ENCODE measurements around the gene ROR1. TPM values are rescaled to one million over a fixed set of nuclear protein-coding genes. Genes with fewer than 3 reads are reported as not detected.

Gene ROR1
- total and polyA plus RNA-seq, 2 of the 4 experiments (the other 2 are of a cell fraction) = 4.4 to 10.0 TPM

DNA sequence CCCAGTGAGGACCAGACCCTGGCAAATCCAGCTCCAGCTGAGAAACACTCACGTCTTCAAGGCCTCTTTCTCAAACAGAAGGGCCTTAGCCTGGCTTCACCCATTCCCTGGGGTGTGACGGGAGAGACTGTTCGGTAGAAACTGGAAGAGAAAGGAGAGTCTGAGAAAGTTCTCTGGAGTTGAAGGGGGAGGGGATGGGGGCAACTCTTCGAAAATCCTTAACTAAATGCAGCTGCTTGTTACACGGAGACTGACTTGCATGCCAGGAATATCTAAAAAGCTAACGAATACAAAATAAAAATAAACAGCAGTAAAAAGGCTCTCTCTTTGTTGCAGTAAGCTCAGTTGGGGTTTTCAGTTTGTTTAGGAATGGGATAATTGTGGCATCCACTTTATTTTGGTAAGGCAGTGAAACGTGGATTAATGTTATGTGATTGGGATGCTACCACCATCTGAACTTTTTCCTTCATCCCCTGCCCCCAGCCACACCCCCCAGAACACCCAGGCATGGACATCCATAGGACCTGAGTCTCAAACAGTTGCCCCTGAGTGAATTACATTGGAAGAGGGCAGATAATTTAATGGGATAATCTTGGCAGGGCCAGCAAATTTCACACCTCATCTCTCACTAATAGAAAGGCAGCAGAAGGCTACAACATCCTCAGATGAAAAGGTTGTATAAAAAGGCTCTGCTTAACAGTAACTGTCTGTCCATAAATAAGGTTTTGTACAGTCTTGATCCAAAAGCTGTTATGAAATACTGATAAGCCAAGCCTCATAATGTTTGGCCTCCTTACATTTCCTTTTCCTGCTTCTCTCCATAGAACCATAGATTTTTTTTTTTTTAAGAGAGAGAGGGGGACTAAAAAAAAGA, 5.8 kb downstream of the ROR1 start:
- TF ChIP-seq NFE2L2 (IDR thresholded peaks at IDR 0.05; ENCODE audit: low read depth, low read length) (no peak), BHLHE40 (IDR thresholded peaks at IDR 0.05; ENCODE audit: low read depth, low read length) (no peak)
- Histone ChIP-seq H2BK5ac (ENCODE audit: low read depth, low read length, poor library complexity, severe bottlenecking) (peak overlapping the region; percentile 37), H3K18ac (ENCODE audit: low read depth, low read length) (peak overlapping the region; percentile 82), H2AK9ac (replicated peaks; ENCODE audit: low read depth, low read length, poor library complexity) (peak overlapping the region; percentile 47), H3K9me3 (ENCODE audit: control insufficient read depth, insufficient read depth, low read length) (no peaks in the 10 kb centered on the region), H3K4me1 (ENCODE audit: control insufficient read depth, insufficient read depth, low read length) (peaks cover 13% of the 10 kb centered on the region), H4K91ac (ENCODE audit: insufficient read depth, low read depth, low read length) (peak overlapping the region; percentile 96), H3K27me3 (ENCODE audit: control insufficient read depth, insufficient read depth, low read length) (peaks cover 1% of the 10 kb centered on the region; the same call in 1 of the 2 replicates), H2AFZ (replicated peaks; ENCODE audit: low read length, poor library complexity) (peak overlapping the region; percentile 60), H3K9me1 (ENCODE audit: insufficient read depth, low read length) (peaks cover 5% of the 10 kb centered on the region; the same call in 1 of the 2 replicates), H3K4me2 (ENCODE audit: low read depth, low read length) (peak overlapping the region; percentile 79), H3K14ac (replicated peaks; ENCODE audit: low read depth, low read length) (peak overlapping the region; percentile 82), H2BK15ac (ENCODE audit: low read depth, low read length) (peak overlapping the region; percentile 75; the same call in 2 of the 3 replicates), H4K20me1 (ENCODE audit: insufficient read depth, low read length) (peaks cover 2% of the 10 kb centered on the region; the same call in 1 of the 2 replicates), H3K56ac (ENCODE audit: extremely low read depth, insufficient read depth, low read length) (peak overlapping the region; percentile 77; the same call in 1 of the 2 replicates), H2AK5ac (ENCODE audit: low read depth, low read length) (peak overlapping the region; percentile 67), H4K8ac (ENCODE audit: low read depth in 2 of 2, low read length in 2 of 2) (peak overlapping the region in 1 of 2 experiments; percentile 88; a peak in 2 of 4 replicates), H3K27ac (ENCODE audit: insufficient read depth, low read length) (peak overlapping the region; percentile 90), H3K9ac (ENCODE audit: low read depth, low read length) (peak overlapping the region; percentile 69), H4K5ac (ENCODE audit: low read depth, low read length) (peak overlapping the region; percentile 62), H3K36me3 (ENCODE audit: control insufficient read depth, insufficient read depth, low read length) (no peaks in the 10 kb centered on the region), H2BK120ac (ENCODE audit: low read depth, low read length) (peak overlapping the region; percentile 94), H2BK20ac (ENCODE audit: low read depth, low read length) (peak overlapping the region; percentile 95), H3K4ac (ENCODE audit: low read depth, low read length) (peak overlapping the region; percentile 85), H3K23ac (ENCODE audit: low read depth, low read length) (peak overlapping the region; percentile 55), H3K4me3 (ENCODE audit: insufficient read depth, low read depth, low read length) (no peak overlapping the region), H3K79me1 (ENCODE audit: low read depth in 1 of 2, low read length in 2 of 2) (peaks cover 14 to 19% of the 10 kb centered on the region in 2 experiments; a peak in 2 of 4 replicates)
- peak; percentile 66 for ATAC-seq (ENCODE audit: low read depth)
- ChIA-PET POLR2A (ENCODE audit: unreplicated experiment) (interaction anchor here (0.6 kb wide), 1 partner anchor 260 kb away, joined by 3 read pairs; no protein-coding TSS in a partner anchor), CTCF (interaction anchor here (0.6 to 0.8 kb wide), 2 partner anchors 96 to 122 kb away, joined by 3 to 4 read pairs; no protein-coding TSS in a partner anchor)
- in situ Hi-C loops (cut with MboI; ENCODE audit: low sequenced_read_pairs) = loop anchor here (10.0 kb wide), 3 partner anchors 135 to 465 kb away; no protein-coding TSS in a partner anchor
- dilution Hi-C loops (cut with HindIII; ENCODE audit: low sequenced_read_pairs, unreplicated experiment) = no loop called here
- peak; percentile 75 for DNase-seq
- intact Hi-C loops (cut with micrococcal nuclease) = loop anchor here (1.0 to 5.0 kb wide), 3 partner anchors 53 to 383 kb away; no protein-coding TSS in a partner anchor
- no TSS peak for BruUV-seq (replicated peaks)
- WGBS, 2 experiments (ENCODE audit: extremely low coverage in 2 of 2, insufficient read length in 1 of 2) = no CpG with 5 or more reads among the region's 7 CpGs
